ENCODE results near the gene MTHFD1L. TPM values are rescaled to one million over a fixed set of nuclear protein-coding genes. Genes with fewer than 3 reads are reported as not detected.

Gene MTHFD1L
- total and polyA plus RNA-seq, 2 of the 4 experiments (the other 2 are of a cell fraction) = 43.5 to 53.2 TPM

GRCh38 chr6:151063842-151064647 is 198.5 kb downstream of the MTHFD1L start (continued):
- TF ChIP-seq MXI1 (IDR thresholded peaks at IDR 0.05; ENCODE audit: borderline replicate concordance, low read depth, low read length) = no peak

- Histone ChIP-seq H2BK15ac (ENCODE audit: low read depth, low read length) (0 out of 3 replicates have a peak overlapping the region, but pooled peaks have one; percentile 6), H2BK120ac (ENCODE audit: low read depth, low read length) (peak overlapping the region; percentile 7; the same call in 1 of the 2 replicates), H3K27me3 (ENCODE audit: control insufficient read depth, insufficient read depth, low read length) (no peaks in the 10 kb centered on the region), H2AK5ac (ENCODE audit: low read depth, low read length) (peak overlapping the region; percentile 20; the same call in 1 of the 2 replicates), H3K27ac (ENCODE audit: insufficient read depth, low read length) (no peak overlapping the region), H2AK9ac (replicated peaks; ENCODE audit: low read depth, low read length, poor library complexity) (peak overlapping the region; percentile 70), H3K9me3 (ENCODE audit: control insufficient read depth, insufficient read depth, low read length) (no peaks in the 10 kb centered on the region), H4K20me1 (ENCODE audit: insufficient read depth, low read length) (peaks cover 12% of the 10 kb centered on the region), H3K9me1 (ENCODE audit: insufficient read depth, low read length) (peaks cover 27% of the 10 kb centered on the region), H2AFZ (replicated peaks; ENCODE audit: low read length, poor library complexity) (no peak overlapping the region), H3K4me3 (ENCODE audit: insufficient read depth, low read depth, low read length) (no peak overlapping the region), H3K14ac (replicated peaks; ENCODE audit: low read depth, low read length) (no peak overlapping the region), H3K23ac (ENCODE audit: low read depth, low read length) (no peak overlapping the region), H3K4ac (ENCODE audit: low read depth, low read length) (no peak overlapping the region; the same call in 1 of the 2 replicates), H3K4me2 (ENCODE audit: low read depth, low read length) (no peak overlapping the region), H3K9ac (ENCODE audit: low read depth, low read length) (no peak overlapping the region), H3K18ac (ENCODE audit: low read depth, low read length) (peak overlapping the region; percentile 21; the same call in 1 of the 2 replicates), H4K91ac (ENCODE audit: insufficient read depth, low read depth, low read length) (no peak overlapping the region; the same call in 1 of the 2 replicates), H4K5ac (ENCODE audit: low read depth, low read length) (0 out of 2 replicates have a peak overlapping the region, but pooled peaks have one; percentile 27), H3K56ac (ENCODE audit: extremely low read depth, insufficient read depth, low read length) (no peak overlapping the region), H2BK5ac (ENCODE audit: low read depth, low read length, poor library complexity, severe bottlenecking) (peak overlapping the region; percentile 48), H3K79me1 (ENCODE audit: low read depth in 1 of 2, low read length in 2 of 2) (peaks cover 34 to 44% of the 10 kb centered on the region in 2 experiments), H3K36me3 (ENCODE audit: control insufficient read depth, insufficient read depth, low read length) (peaks cover 15% of the 10 kb centered on the region), H4K8ac (ENCODE audit: low read depth in 2 of 2, low read length in 2 of 2) (peak overlapping the region in 1 of 2 experiments; percentile 22; a peak in 1 of 4 replicates), H2BK20ac (ENCODE audit: low read depth, low read length) (no peak overlapping the region), H3K4me1 (ENCODE audit: control insufficient read depth, insufficient read depth, low read length) (peaks cover 23% of the 10 kb centered on the region)
- ChIA-PET POLR2A (ENCODE audit: unreplicated experiment) (no interaction called here), CTCF (no interaction called here)
- in situ Hi-C loops (cut with MboI; ENCODE audit: low sequenced_read_pairs) = loop anchor here (25.0 kb wide), 1 partner anchor 1228 kb away; no protein-coding TSS in a partner anchor
- no peak for DNase-seq
- BruUV-seq (replicated peaks) = no TSS peak
- no peak for ATAC-seq (ENCODE audit: low read depth)
- TF ChIP-seq RFX5 (IDR thresholded peaks at IDR 0.05; ENCODE audit: low read depth, low read length) = no peak
- no peak for TF ChIP-seq NFE2L2 (IDR thresholded peaks at IDR 0.05; ENCODE audit: low read depth, low read length)
- TF ChIP-seq POLR2A (IDR thresholded peaks at IDR 0.05; ENCODE audit: low read depth, low read length) = no peak
- TF ChIP-seq USF2 (IDR thresholded peaks at IDR 0.05; ENCODE audit: low read depth, low read length) = no peak
- no peak for TF ChIP-seq CEBPB (IDR thresholded peaks at IDR 0.05; ENCODE audit: low read depth, low read length)
- TF ChIP-seq MAZ (IDR thresholded peaks at IDR 0.05; ENCODE audit: borderline replicate concordance, low read depth, low read length) = no peak
- no peak for TF ChIP-seq BHLHE40 (IDR thresholded peaks at IDR 0.05; ENCODE audit: low read depth, low read length)
- intact Hi-C loops (cut with micrococcal nuclease) = loop anchor here (10.0 kb wide), 1 partner anchor 170 kb away; no protein-coding TSS in a partner anchor
- dilution Hi-C loops (cut with HindIII; ENCODE audit: low sequenced_read_pairs, unreplicated experiment) = no loop called here
- 98% methylated on average over 4 of the region's 10 CpGs; no CpG with 5 or more reads in 1 of the 2 experiments for WGBS, 2 experiments (ENCODE audit: extremely low coverage in 2 of 2, insufficient read length in 1 of 2)
Measured at GRCh38 chr6:151065027-151065815, 199.7 kb downstream of the MTHFD1L start.
